ENCODE measurements around the gene SPINT4. TPM values are rescaled to one million over a fixed set of nuclear protein-coding genes. Genes with fewer than 3 reads are reported as not detected.
A peak's percentile ranks its signal among the peaks of the same experiment; 100 is the strongest.

The SPINT4 gene
- total and polyA plus RNA-seq, 4 donors: not detected

GRCh38 chr20:45725134-45725533, 3.0 kb downstream of the SPINT4 start:
- TF ChIP-seq SP1 (IDR thresholded peaks at IDR 0.05) (peak; percentile 50), HNF4G (IDR thresholded peaks at IDR 0.05) (no peak), GABPA (IDR thresholded peaks at IDR 0.05 in 1 of 2, conservative IDR thresholded peaks at IDR 0.05 in 1 of 2) (no peak), RXRA (IDR thresholded peaks at IDR 0.05) (peak; percentile 73 to 87), HNF4A (conservative IDR thresholded peaks at IDR 0.05) (peak; percentile 58 to 78), NR2F2 (IDR thresholded peaks at IDR 0.05) (peak; percentile 34), JUND (IDR thresholded peaks at IDR 0.05) (peak in 1 of 2 donors; percentile 10)
- TF ChIP-seq, protein P1, sequence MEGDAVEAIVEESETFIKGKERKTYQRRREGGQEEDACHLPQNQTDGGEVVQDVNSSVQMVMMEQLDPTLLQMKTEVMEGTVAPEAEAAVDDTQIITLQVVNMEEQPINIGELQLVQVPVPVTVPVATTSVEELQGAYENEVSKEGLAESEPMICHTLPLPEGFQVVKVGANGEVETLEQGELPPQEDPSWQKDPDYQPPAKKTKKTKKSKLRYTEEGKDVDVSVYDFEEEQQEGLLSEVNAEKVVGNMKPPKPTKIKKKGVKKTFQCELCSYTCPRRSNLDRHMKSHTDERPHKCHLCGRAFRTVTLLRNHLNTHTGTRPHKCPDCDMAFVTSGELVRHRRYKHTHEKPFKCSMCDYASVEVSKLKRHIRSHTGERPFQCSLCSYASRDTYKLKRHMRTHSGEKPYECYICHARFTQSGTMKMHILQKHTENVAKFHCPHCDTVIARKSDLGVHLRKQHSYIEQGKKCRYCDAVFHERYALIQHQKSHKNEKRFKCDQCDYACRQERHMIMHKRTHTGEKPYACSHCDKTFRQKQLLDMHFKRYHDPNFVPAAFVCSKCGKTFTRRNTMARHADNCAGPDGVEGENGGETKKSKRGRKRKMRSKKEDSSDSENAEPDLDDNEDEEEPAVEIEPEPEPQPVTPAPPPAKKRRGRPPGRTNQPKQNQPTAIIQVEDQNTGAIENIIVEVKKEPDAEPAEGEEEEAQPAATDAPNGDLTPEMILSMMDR (IDR thresholded peaks at IDR 0.05; ENCODE audit: low read depth, low read length, missing input control): no peak
- Histone ChIP-seq H3K9ac (ENCODE audit: low read depth in 1 of 2, low read length in 2 of 2) (no peak overlapping the region), H3K36me3 (ENCODE audit: control insufficient read depth in 4 of 4, insufficient read depth in 3 of 4, low read depth in 1 of 4, low read length in 3 of 4) (no peaks in the 10 kb centered on the region), H3K27me3 (ENCODE audit: control insufficient read depth in 4 of 4, insufficient read depth in 4 of 4, low read length in 3 of 4) (no peaks in the 10 kb centered on the region), H3K4me1 (ENCODE audit: control insufficient read depth in 4 of 4, insufficient read depth in 4 of 4, low read length in 3 of 4) (peaks cover 0 to 3% (median under 1%) of the 10 kb centered on the region in 4 donors), H3K27ac (ENCODE audit: low read depth in 1 of 2, low read length in 2 of 2) (no peak overlapping the region), H3K9me3 (ENCODE audit: control insufficient read depth in 4 of 4, low read length in 3 of 4) (no peaks in the 10 kb centered on the region), H3K4me3 (ENCODE audit: low read depth in 1 of 3, low read length in 3 of 3) (no peak overlapping the region)
- DNase-seq (ENCODE audit: low spot score): no peak

DNA sequence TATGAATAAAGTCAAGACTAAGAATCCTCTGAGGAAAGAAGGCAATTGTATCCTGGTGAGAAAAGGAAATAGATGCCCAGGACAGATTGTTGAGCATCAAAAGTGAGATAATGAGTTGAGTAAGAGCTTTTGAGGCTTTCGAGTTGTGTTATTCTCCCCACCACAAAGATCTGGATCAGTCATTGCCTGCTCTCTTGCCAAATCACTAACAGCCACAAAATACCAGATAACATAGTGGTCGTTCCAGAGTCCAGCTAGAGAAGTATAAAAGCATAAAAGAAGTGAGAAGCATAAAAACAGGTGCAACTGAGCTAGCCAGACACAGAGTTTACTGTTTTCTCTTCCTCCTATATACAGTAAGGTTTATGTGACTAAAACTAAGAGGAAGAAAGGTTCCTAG, 4.9 kb downstream of the SPINT4 start:
- peaks cover 0 to 3% (median under 1%) of the 10 kb centered on the region in 4 donors for H3K4me1 ChIP-seq (ENCODE audit: control insufficient read depth in 4 of 4, insufficient read depth in 4 of 4, low read length in 3 of 4)
- H3K9ac ChIP-seq (ENCODE audit: low read depth in 1 of 2, low read length in 2 of 2): no peak overlapping the region
- H3K27ac ChIP-seq (ENCODE audit: low read depth in 1 of 2, low read length in 2 of 2): no peak overlapping the region
- DNase-seq (ENCODE audit: low spot score): no peak
- 35% methylated on average over 2 of the region's 2 CpGs for WGBS
- peaks cover 0 to 1% (median 0%) of the 10 kb centered on the region in 4 donors for H3K9me3 ChIP-seq (ENCODE audit: control insufficient read depth in 4 of 4, low read length in 3 of 4)
- no peaks in the 10 kb centered on the region for H3K27me3 ChIP-seq (ENCODE audit: control insufficient read depth in 4 of 4, insufficient read depth in 4 of 4, low read length in 3 of 4)
- H3K36me3 ChIP-seq (ENCODE audit: control insufficient read depth in 4 of 4, insufficient read depth in 3 of 4, low read depth in 1 of 4, low read length in 3 of 4): no peaks in the 10 kb centered on the region
- H3K4me3 ChIP-seq (ENCODE audit: low read depth in 1 of 3, low read length in 3 of 3): no peak overlapping the region
- TF ChIP-seq FOXA1 (IDR thresholded peaks at IDR 0.05) (no peak), ATF3 (IDR thresholded peaks at IDR 0.05) (no peak), RXRA (IDR thresholded peaks at IDR 0.05) (no peak), FOXA2 (IDR thresholded peaks at IDR 0.05) (no peak), SP1 (IDR thresholded peaks at IDR 0.05) (no peak), NR2F2 (IDR thresholded peaks at IDR 0.05) (no peak), TAF1 (conservative IDR thresholded peaks at IDR 0.05) (no peak), GABPA (IDR thresholded peaks at IDR 0.05 in 1 of 2, conservative IDR thresholded peaks at IDR 0.05 in 1 of 2) (no peak), RAD21 (IDR thresholded peaks at IDR 0.05) (no peak), HNF4G (IDR thresholded peaks at IDR 0.05) (no peak), EGR1 (IDR thresholded peaks at IDR 0.05; ENCODE audit: low read depth in 2 of 2) (no peak), JUND (IDR thresholded peaks at IDR 0.05) (no peak), YY1 (IDR thresholded peaks at IDR 0.05) (no peak), REST (IDR thresholded peaks at IDR 0.05) (no peak), HNF4A (conservative IDR thresholded peaks at IDR 0.05) (no peak)
- TF ChIP-seq, protein P2, sequence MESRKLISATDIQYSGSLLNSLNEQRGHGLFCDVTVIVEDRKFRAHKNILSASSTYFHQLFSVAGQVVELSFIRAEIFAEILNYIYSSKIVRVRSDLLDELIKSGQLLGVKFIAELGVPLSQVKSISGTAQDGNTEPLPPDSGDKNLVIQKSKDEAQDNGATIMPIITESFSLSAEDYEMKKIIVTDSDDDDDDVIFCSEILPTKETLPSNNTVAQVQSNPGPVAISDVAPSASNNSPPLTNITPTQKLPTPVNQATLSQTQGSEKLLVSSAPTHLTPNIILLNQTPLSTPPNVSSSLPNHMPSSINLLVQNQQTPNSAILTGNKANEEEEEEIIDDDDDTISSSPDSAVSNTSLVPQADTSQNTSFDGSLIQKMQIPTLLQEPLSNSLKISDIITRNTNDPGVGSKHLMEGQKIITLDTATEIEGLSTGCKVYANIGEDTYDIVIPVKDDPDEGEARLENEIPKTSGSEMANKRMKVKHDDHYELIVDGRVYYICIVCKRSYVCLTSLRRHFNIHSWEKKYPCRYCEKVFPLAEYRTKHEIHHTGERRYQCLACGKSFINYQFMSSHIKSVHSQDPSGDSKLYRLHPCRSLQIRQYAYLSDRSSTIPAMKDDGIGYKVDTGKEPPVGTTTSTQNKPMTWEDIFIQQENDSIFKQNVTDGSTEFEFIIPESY (IDR thresholded peaks at IDR 0.05): no peak
- TF ChIP-seq, protein P3, sequence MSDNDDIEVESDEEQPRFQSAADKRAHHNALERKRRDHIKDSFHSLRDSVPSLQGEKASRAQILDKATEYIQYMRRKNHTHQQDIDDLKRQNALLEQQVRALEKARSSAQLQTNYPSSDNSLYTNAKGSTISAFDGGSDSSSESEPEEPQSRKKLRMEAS (IDR thresholded peaks at IDR 0.05): no peak
- TF ChIP-seq, protein P1 (IDR thresholded peaks at IDR 0.05; ENCODE audit: low read depth, low read length, missing input control): no peak
